Keratinocyte (primary cell): ENCODE data around the gene CHTOP. TPM values are rescaled to one million over a fixed set of nuclear protein-coding genes. Genes with fewer than 3 reads are reported as not detected.

ENCODE experiments used
- DNase-seq: peaks from one replicate; pipeline ENCODE4 v3.0.0-alpha.2; 2011; ENCODE audit warnings: low read depth, missing footprints, low spot score
- FAIRE-seq: peaks from 2 replicates; lab custom pipeline; 2011; peaks lifted over from hg19 to GRCh38; lab: Jason Lieb, UNC
- H2AFZ ChIP-seq: 2 replicates; pipeline ENCODE4 v1.6.0; 2012; ENCODE audit warnings: low read length, control low read depth, inconsistent platforms; ENCODE audit not compliant: control insufficient read depth
- H3K27ac ChIP-seq: 2 replicates; pipeline ENCODE4 v1.5.1; 2011; ENCODE audit warnings: low read length; ENCODE audit not compliant: control insufficient read depth, insufficient read depth
- H3K27me3 ChIP-seq: 3 replicates; pipeline ENCODE4 v1.6.0; 2011; ENCODE audit warnings: low read length; ENCODE audit not compliant: control insufficient read depth, insufficient read depth; ENCODE audit errors: extremely low read depth
- H3K36me3 ChIP-seq, 2 experiments: 2 replicates in 1 of 2; 3 replicates in 1 of 2; pipeline ENCODE4 v1.5.1; 2011; ENCODE audit warnings: low read length in 2 of 2, mild to moderate bottlenecking in 1 of 2; ENCODE audit not compliant: control insufficient read depth in 2 of 2, insufficient read depth in 2 of 2; ENCODE audit errors: extremely low read depth in 1 of 2
- H3K4me1 ChIP-seq: 3 replicates; pipeline ENCODE4 v1.5.1; 2011; ENCODE audit warnings: low read length; ENCODE audit not compliant: control insufficient read depth, insufficient read depth; ENCODE audit errors: extremely low read depth
- H3K4me2 ChIP-seq: 3 replicates; pipeline ENCODE4 v1.6.0; 2011; ENCODE audit warnings: low read depth, low read length; ENCODE audit not compliant: control insufficient read depth, insufficient read depth; ENCODE audit errors: extremely low read depth
- H3K4me3 ChIP-seq, 3 experiments: fragments of 200-600 bp in 1 of 3; sonication (generic) in 1 of 3; 2 replicates in 2 of 3; 3 replicates in 1 of 3; pipeline ENCODE4 v1.5.1; 2011 to 2016; ENCODE audit warnings: low read length in 3 of 3, mild to moderate bottlenecking in 3 of 3, control low read depth in 2 of 3, inconsistent platforms in 1 of 3, low read depth in 1 of 3, mixed read lengths in 1 of 3, mixed run types in 1 of 3, moderate library complexity in 1 of 3; ENCODE audit not compliant: control insufficient read depth in 2 of 3, insufficient read depth in 2 of 3; ENCODE audit errors: extremely low read depth in 1 of 3
- H3K79me2 ChIP-seq: 2 replicates; pipeline ENCODE4 v1.6.0; 2012; ENCODE audit warnings: low read length; ENCODE audit not compliant: control insufficient read depth, insufficient read depth
- H3K9ac ChIP-seq: 3 replicates; pipeline ENCODE4 v1.6.0; 2011; ENCODE audit warnings: low read length; ENCODE audit not compliant: control insufficient read depth, insufficient read depth; ENCODE audit errors: extremely low read depth
- H3K9me1 ChIP-seq: 3 replicates; pipeline ENCODE4 v1.6.0; 2011; ENCODE audit warnings: low read length; ENCODE audit not compliant: control insufficient read depth, insufficient read depth; ENCODE audit errors: extremely low read depth
- H3K9me3 ChIP-seq: 2 replicates; pipeline ENCODE4 v1.5.1; 2012; ENCODE audit warnings: low read depth, low read length; ENCODE audit not compliant: control insufficient read depth
- H4K20me1 ChIP-seq: 3 replicates; pipeline ENCODE4 v1.6.0; 2011; ENCODE audit warnings: low read length; ENCODE audit not compliant: control insufficient read depth, insufficient read depth; ENCODE audit errors: extremely low read depth
- EZH2 ChIP-seq: IDR thresholded peaks from one replicate; pipeline ENCODE4 v1.6.1; 2012; ENCODE audit warnings: inconsistent platforms, mild to moderate bottlenecking, low read length, moderate library complexity
- dilution Hi-C: fragments of 300-500 bp; cut with MboI; formaldehyde crosslinking; loops from one replicate; pipeline ENCODE4 v1.7.0; 2020; ENCODE audit warnings: low sequenced_read_pairs; ENCODE audit not compliant: extremely low pct_ligation_motif_present
- polyA plus RNA-seq, 5 experiments: library from polyadenylated mRNA; depleted of rRNA in 3 of 5; stranded (reverse) in 3 of 5; stranded (forward) in 1 of 5; unstranded in 1 of 5; fragments of >200 nt; gene quantifications; 1 replicate in 1 of 5; 2 replicates in 3 of 5; 3 replicates in 1 of 5; pipeline versions ENCODE4 v1.2.1 to v1.2.3, GENCODE V29; 2011 to 2012; ENCODE audit warnings: missing spikeins in 2 of 5, low read depth in 1 of 5, low replicate concordance in 1 of 5
- TF ChIP-seq, protein P1 (sequence below), 3 experiments: IDR thresholded peaks in 1 of 3; conservative IDR thresholded peaks in 1 of 3; optimal IDR thresholded peaks in 1 of 3; 2 replicates in 2 of 3; 3 replicates in 1 of 3; pipeline versions ENCODE3 to v1.5.1; 2011; ENCODE audit warnings: low read length in 3 of 3, mild to moderate bottlenecking in 3 of 3, moderate library complexity in 2 of 3, control low read depth in 1 of 3, inconsistent platforms in 1 of 3; ENCODE audit not compliant: insufficient read depth in 2 of 3; ENCODE audit errors: extremely low read depth in 1 of 3

Gene CHTOP
- polyA plus RNA-seq, 1 donor (not counting 4 experiments of a cell fraction or from before 2014, with no cell fraction given), result 68.6 TPM

DNA sequence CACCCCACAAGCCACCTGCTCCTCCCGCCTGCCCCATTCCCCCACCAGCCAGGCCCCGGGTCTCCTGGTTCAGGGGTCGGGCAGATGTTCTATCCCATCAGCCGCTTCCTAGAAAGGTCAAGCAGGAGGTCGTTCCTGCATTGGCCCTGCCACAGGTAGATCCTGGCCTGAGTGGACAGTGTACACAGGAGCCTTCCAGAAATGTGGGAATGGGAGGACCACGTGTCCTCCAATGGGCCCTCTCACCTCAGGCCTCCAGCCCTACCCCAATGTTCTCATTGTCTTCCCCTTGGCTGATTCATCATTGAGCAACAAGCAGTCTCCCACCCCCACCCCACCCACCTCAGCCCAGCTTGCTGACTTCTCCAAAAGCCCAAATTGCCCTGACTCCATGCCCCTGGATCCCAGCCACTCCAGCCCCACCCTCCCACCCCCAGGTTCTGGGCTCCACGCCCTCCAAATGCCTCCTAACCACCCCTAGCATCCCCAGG lies 23.0 kb upstream of the CHTOP start:
- Histone ChIP-seq H3K9ac (peak overlapping the region; percentile 99), H3K4me2 (peak overlapping the region; percentile 98), H3K4me1 (peaks cover 42% of the 10 kb centered on the region), H3K79me2 (peaks cover 76% of the 10 kb centered on the region), H3K9me1 (no peaks in the 10 kb centered on the region), H3K9me3 (no peaks in the 10 kb centered on the region), H3K4me3 (peak overlapping the region; percentile 86 to 98 (median 90)), H3K27me3 (no peaks in the 10 kb centered on the region), H4K20me1 (peaks cover 3% of the 10 kb centered on the region), H2AFZ (no peak overlapping the region), H3K27ac (peak overlapping the region; percentile 98), H3K36me3 (peaks cover 26 to 63% of the 10 kb centered on the region in 2 experiments)
- DNase-seq, result no peak
- TF ChIP-seq, protein P1, sequence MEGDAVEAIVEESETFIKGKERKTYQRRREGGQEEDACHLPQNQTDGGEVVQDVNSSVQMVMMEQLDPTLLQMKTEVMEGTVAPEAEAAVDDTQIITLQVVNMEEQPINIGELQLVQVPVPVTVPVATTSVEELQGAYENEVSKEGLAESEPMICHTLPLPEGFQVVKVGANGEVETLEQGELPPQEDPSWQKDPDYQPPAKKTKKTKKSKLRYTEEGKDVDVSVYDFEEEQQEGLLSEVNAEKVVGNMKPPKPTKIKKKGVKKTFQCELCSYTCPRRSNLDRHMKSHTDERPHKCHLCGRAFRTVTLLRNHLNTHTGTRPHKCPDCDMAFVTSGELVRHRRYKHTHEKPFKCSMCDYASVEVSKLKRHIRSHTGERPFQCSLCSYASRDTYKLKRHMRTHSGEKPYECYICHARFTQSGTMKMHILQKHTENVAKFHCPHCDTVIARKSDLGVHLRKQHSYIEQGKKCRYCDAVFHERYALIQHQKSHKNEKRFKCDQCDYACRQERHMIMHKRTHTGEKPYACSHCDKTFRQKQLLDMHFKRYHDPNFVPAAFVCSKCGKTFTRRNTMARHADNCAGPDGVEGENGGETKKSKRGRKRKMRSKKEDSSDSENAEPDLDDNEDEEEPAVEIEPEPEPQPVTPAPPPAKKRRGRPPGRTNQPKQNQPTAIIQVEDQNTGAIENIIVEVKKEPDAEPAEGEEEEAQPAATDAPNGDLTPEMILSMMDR (optimal IDR thresholded peaks at IDR 0.05 in 1 of 3, IDR thresholded peaks at IDR 0.05 in 1 of 3, conservative IDR thresholded peaks at IDR 0.05 in 1 of 3; ENCODE audit: extremely low read depth in 1 of 3, insufficient read depth in 2 of 3, low read length in 3 of 3), result no peak
- FAIRE-seq, result peak; percentile 89
- dilution Hi-C loops, result no loop called here

DNA sequence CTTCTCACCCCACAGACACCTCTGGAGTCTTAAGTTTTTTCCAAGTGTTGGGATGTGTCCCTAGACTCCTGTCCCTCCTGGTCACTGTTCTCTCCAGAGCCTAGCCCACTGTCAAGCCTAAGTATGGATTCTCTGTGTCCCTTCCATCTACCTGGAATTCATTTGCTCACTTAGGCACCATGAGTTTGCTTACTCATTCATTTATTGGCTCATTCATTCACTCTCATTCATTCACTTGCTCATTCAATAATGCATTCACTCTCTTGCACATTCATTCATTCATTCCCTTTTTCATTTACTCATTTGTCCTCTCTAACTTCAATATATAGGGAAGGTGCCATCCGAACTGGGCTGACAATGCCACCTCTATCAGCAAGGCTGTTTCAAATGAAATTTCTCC lies 22.5 kb upstream of the CHTOP start:
- FAIRE-seq (no peak), DNase-seq (no peak)
- Histone ChIP-seq H4K20me1 (peaks cover 3% of the 10 kb centered on the region), H3K79me2 (peaks cover 79% of the 10 kb centered on the region), H3K9me1 (no peaks in the 10 kb centered on the region), H3K27ac (peak overlapping the region; percentile 98), H3K27me3 (no peaks in the 10 kb centered on the region), H3K9ac (peak overlapping the region; percentile 99), H3K4me2 (peak overlapping the region; percentile 98), H2AFZ (no peak overlapping the region), H3K4me3 (peak overlapping the region; percentile 86 to 98 (median 90)), H3K4me1 (peaks cover 43% of the 10 kb centered on the region), H3K36me3 (peaks cover 24 to 60% of the 10 kb centered on the region in 2 experiments), H3K9me3 (no peaks in the 10 kb centered on the region)
- TF ChIP-seq EZH2, result no peak
- TF ChIP-seq, protein P1 (optimal IDR thresholded peaks at IDR 0.05 in 1 of 3, IDR thresholded peaks at IDR 0.05 in 1 of 3, conservative IDR thresholded peaks at IDR 0.05 in 1 of 3; ENCODE audit: extremely low read depth in 1 of 3, insufficient read depth in 2 of 3, low read length in 3 of 3), result no peak
- dilution Hi-C loops, result no loop called here
